ENCODE results near the gene SBNO2.

SBNO2 gene

DNA sequence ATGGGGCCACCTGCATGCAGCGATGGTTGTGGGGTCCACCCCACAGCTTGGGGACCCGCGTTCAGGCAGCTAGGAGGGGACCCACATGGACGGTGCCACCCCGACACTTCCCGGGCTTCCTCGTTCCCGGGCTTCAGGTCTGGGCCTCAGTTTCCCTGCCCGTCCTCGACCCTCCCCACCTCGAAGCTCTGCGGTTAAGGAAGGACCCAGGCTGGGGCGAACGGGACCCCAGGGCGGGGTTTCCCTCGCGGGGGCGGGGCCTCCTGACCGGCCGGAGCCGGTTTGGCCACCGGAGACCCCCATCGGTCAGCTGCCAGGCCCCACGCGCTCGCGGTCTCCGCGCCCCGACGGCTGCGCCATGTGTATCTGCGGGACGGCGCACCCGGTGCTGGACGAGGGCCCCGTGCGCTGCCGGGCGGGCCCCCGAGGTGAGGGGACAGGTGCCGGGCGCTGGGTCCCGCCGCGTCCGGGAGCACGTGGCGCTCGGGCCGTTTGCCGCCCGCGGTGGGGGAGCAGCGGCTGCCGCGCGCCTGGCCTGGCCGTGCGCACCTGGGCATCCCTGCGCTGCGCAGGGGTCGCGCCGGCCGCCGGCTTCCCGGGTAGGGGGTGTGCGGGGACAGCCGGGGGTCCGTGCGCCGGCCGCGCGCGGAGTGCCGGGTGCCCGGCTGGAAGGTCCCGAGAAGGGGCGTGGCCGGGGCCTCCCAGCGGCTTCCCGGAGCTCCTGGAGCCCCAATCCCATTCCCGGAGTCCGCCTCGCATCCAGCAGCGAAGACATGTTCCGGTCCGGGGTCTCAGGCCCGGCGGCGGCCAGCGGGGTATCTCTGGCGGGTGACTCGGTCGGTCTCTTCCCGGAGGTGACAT lies 102.9 kb downstream of the SBNO2 start:
- H3K9me3 ChIP-seq (ENCODE audit: low read length): no peaks in the 10 kb centered on the region
- no peak overlapping the region for H3K9ac ChIP-seq (ENCODE audit: low read length)
- H3K36me3 ChIP-seq (ENCODE audit: insufficient read depth, low read length): no peaks in the 10 kb centered on the region
- H3K27ac ChIP-seq (ENCODE audit: low read depth, low read length): no peak overlapping the region
- no peak overlapping the region for H3K4me3 ChIP-seq (ENCODE audit: low read depth in 1 of 2, low read length in 2 of 2)
- H3K4me1 ChIP-seq (ENCODE audit: insufficient read depth, low read length): peaks cover 4% of the 10 kb centered on the region
- H3K27me3 ChIP-seq (ENCODE audit: control insufficient read depth in 1 of 2, insufficient read depth in 2 of 2, low read length in 2 of 2): peaks cover 28 to 65% of the 10 kb centered on the region in 2 donors

DNA sequence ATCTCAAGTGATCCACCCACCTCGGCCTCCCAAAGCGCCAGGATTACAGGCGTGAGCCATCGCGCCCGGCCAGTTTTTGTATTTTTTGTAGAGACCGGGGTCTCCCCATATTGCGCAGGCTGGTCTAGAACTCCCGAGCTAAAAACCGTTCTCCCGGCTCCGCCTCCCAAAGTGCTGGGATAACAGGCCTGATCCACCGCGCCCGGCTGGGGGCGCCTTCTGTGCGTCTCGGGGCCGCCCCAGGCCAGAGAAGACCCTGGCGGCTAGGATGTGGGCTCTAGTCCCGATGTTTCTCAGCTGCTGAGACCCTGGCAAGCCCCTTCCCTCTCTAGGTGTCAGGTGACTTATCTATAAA lies 103.5 kb downstream of the SBNO2 start:
- H3K4me1 ChIP-seq (ENCODE audit: insufficient read depth, low read length): peaks cover 4% of the 10 kb centered on the region
- no peaks in the 10 kb centered on the region for H3K36me3 ChIP-seq (ENCODE audit: insufficient read depth, low read length)
- no peak overlapping the region for H3K4me3 ChIP-seq (ENCODE audit: low read depth in 1 of 2, low read length in 2 of 2)
- no peaks in the 10 kb centered on the region for H3K9me3 ChIP-seq (ENCODE audit: low read length)
- peaks cover 34 to 71% of the 10 kb centered on the region in 2 donors for H3K27me3 ChIP-seq (ENCODE audit: control insufficient read depth in 1 of 2, insufficient read depth in 2 of 2, low read length in 2 of 2)
- no peak overlapping the region for H3K27ac ChIP-seq (ENCODE audit: low read depth, low read length)
- H3K9ac ChIP-seq (ENCODE audit: low read length): no peak overlapping the region

- Histone ChIP-seq H3K27ac (ENCODE audit: low read depth, low read length) (no peak overlapping the region), H3K4me3 (ENCODE audit: low read depth in 1 of 2, low read length in 2 of 2) (no peak overlapping the region), H3K9me3 (ENCODE audit: low read length) (no peaks in the 10 kb centered on the region), H3K4me1 (ENCODE audit: insufficient read depth, low read length) (peaks cover 4% of the 10 kb centered on the region), H3K9ac (ENCODE audit: low read length) (no peak overlapping the region), H3K36me3 (ENCODE audit: insufficient read depth, low read length) (no peaks in the 10 kb centered on the region), H3K27me3 (ENCODE audit: control insufficient read depth in 1 of 2, insufficient read depth in 2 of 2, low read length in 2 of 2) (peaks cover 39 to 85% of the 10 kb centered on the region in 2 donors)
These were observed 104.9 kb downstream of the SBNO2 start for GRCh38 chr19:1069009-1069779.

GRCh38 chr19:1068009-1069001 lies 105.8 kb downstream of the SBNO2 start:
- H3K27me3 ChIP-seq (ENCODE audit: control insufficient read depth in 1 of 2, insufficient read depth in 2 of 2, low read length in 2 of 2): peaks cover 39 to 93% of the 10 kb centered on the region in 2 donors
- no peaks in the 10 kb centered on the region for H3K9me3 ChIP-seq (ENCODE audit: low read length)
- H3K4me3 ChIP-seq (ENCODE audit: low read depth in 1 of 2, low read length in 2 of 2): no peak overlapping the region
- no peak overlapping the region for H3K9ac ChIP-seq (ENCODE audit: low read length)
- peak overlapping the region; percentile 34 for H3K27ac ChIP-seq (ENCODE audit: low read depth, low read length)
- H3K36me3 ChIP-seq (ENCODE audit: insufficient read depth, low read length): no peaks in the 10 kb centered on the region
- H3K4me1 ChIP-seq (ENCODE audit: insufficient read depth, low read length): peaks cover 4% of the 10 kb centered on the region

DNA sequence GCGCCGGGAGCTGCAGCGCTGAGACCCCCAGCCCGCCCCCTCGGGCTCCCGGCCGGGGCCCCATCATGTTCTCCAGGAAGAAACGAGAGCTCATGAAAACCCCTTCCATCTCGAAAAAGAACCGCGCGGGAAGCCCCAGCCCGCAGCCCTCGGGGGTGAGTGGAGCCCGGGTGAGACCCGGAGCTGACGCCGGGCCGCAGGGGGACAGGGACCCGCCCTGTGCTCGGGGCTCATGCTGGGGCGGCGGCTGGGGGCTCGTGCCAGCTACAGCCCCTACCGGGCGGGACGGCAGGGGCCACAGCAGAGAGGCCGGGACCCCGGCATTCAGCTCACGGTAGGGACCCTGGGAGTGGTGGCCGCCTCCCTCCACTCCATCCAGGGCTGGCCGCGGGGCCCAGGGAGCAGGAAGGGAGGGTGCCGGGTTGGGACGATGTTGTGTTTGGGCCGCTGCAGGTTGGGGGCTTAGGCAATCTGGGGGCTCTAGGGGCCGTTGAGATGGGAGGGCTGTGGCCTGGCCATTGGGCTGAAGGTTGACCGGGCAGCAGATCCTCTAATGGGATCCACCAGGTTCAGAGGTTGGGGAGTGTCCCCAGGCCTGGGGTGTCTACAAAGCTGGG lies 106.6 kb downstream of the SBNO2 start:
- no peaks in the 10 kb centered on the region for H3K9me3 ChIP-seq (ENCODE audit: low read length)
- H3K27ac ChIP-seq (ENCODE audit: low read depth, low read length): no peak overlapping the region
- peak overlapping the region in 1 of 2 donors; percentile 7 for H3K4me3 ChIP-seq (ENCODE audit: low read depth in 1 of 2, low read length in 2 of 2)
- H3K4me1 ChIP-seq (ENCODE audit: insufficient read depth, low read length): peaks cover 4% of the 10 kb centered on the region
- peaks cover 39 to 90% of the 10 kb centered on the region in 2 donors for H3K27me3 ChIP-seq (ENCODE audit: control insufficient read depth in 1 of 2, insufficient read depth in 2 of 2, low read length in 2 of 2)
- no peaks in the 10 kb centered on the region for H3K36me3 ChIP-seq (ENCODE audit: insufficient read depth, low read length)
- no peak overlapping the region for H3K9ac ChIP-seq (ENCODE audit: low read length)

DNA sequence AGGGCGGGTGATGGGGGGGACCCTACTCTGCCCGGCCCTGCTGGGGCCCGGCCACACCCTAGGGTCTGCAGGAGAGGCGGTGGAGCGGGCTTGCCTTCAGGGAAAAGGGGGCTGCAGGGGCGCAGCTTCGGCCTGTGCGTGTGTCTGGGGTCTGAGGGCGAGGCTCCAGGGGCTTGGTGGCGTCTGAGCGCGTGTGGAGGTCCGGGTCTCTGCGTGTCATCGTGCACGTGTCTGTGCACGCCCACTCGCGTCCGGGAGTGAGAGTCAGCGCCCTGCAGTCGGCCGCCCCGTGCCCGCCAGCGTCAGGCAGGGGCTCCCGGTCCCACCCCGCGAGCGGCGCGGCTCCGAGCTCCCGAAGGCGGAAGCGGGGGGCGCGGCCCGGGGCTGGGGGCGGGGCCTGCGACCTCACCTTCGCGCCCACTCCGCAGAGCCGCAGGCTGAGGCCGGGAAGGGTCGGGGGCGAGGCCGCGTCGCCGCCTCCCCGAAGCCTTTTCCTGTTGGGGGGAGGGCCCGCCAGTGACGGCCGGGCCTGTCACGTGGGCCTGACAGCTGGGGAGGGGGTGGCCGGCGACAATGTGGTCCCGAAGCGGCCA lies 107.2 kb downstream of the SBNO2 start, which contains the start of gene ARHGAP45:
Gene ARHGAP45 (plus strand): TSS at position 420 of the 593 bp plus-strand sequence. CDS start 239 bp downstream, outside the sequence.
- no peak within 1 kb of the TSS for H3K27ac ChIP-seq (ENCODE audit: low read depth, low read length)
- H3K27me3 ChIP-seq (ENCODE audit: control insufficient read depth in 1 of 2, insufficient read depth in 2 of 2, low read length in 2 of 2): peaks cover 39 to 84% of the 10 kb centered on the region in 2 donors
- no peak within 1 kb of the TSS for H3K9ac ChIP-seq (ENCODE audit: low read length)
- peak within 1 kb of the TSS in 1 of 2 donors; percentile 7 for H3K4me3 ChIP-seq (ENCODE audit: low read depth in 1 of 2, low read length in 2 of 2)
- no peaks in the 10 kb centered on the region for H3K36me3 ChIP-seq (ENCODE audit: insufficient read depth, low read length)
- H3K4me1 ChIP-seq (ENCODE audit: insufficient read depth, low read length): peaks cover 4% of the 10 kb centered on the region
- H3K9me3 ChIP-seq (ENCODE audit: low read length): no peaks in the 10 kb centered on the region

- no peaks in the 10 kb centered on the region for H3K4me1 ChIP-seq (ENCODE audit: insufficient read depth, low read length)
- H3K9me3 ChIP-seq (ENCODE audit: low read length): no peaks in the 10 kb centered on the region
- H3K27me3 ChIP-seq (ENCODE audit: control insufficient read depth in 1 of 2, insufficient read depth in 2 of 2, low read length in 2 of 2): peaks cover 39 to 79% of the 10 kb centered on the region in 2 donors
- no peak overlapping the region for H3K27ac ChIP-seq (ENCODE audit: low read depth, low read length)
- no peaks in the 10 kb centered on the region for H3K36me3 ChIP-seq (ENCODE audit: insufficient read depth, low read length)
- no peak overlapping the region for H3K9ac ChIP-seq (ENCODE audit: low read length)
- no peak overlapping the region for H3K4me3 ChIP-seq (ENCODE audit: low read depth in 1 of 2, low read length in 2 of 2)
These were observed 107.8 kb downstream of the SBNO2 start for GRCh38 chr19:1066251-1066747.

GRCh38 chr19:1065606-1066109 lies 108.4 kb downstream of the SBNO2 start:
- H3K27ac ChIP-seq (ENCODE audit: low read depth, low read length): no peak overlapping the region
- no peaks in the 10 kb centered on the region for H3K4me1 ChIP-seq (ENCODE audit: insufficient read depth, low read length)
- H3K9ac ChIP-seq (ENCODE audit: low read length): no peak overlapping the region
- H3K36me3 ChIP-seq (ENCODE audit: insufficient read depth, low read length): no peaks in the 10 kb centered on the region
- peaks cover 36 to 74% of the 10 kb centered on the region in 2 donors for H3K27me3 ChIP-seq (ENCODE audit: control insufficient read depth in 1 of 2, insufficient read depth in 2 of 2, low read length in 2 of 2)
- H3K9me3 ChIP-seq (ENCODE audit: low read length): no peaks in the 10 kb centered on the region
- no peak overlapping the region for H3K4me3 ChIP-seq (ENCODE audit: low read depth in 1 of 2, low read length in 2 of 2)

DNA sequence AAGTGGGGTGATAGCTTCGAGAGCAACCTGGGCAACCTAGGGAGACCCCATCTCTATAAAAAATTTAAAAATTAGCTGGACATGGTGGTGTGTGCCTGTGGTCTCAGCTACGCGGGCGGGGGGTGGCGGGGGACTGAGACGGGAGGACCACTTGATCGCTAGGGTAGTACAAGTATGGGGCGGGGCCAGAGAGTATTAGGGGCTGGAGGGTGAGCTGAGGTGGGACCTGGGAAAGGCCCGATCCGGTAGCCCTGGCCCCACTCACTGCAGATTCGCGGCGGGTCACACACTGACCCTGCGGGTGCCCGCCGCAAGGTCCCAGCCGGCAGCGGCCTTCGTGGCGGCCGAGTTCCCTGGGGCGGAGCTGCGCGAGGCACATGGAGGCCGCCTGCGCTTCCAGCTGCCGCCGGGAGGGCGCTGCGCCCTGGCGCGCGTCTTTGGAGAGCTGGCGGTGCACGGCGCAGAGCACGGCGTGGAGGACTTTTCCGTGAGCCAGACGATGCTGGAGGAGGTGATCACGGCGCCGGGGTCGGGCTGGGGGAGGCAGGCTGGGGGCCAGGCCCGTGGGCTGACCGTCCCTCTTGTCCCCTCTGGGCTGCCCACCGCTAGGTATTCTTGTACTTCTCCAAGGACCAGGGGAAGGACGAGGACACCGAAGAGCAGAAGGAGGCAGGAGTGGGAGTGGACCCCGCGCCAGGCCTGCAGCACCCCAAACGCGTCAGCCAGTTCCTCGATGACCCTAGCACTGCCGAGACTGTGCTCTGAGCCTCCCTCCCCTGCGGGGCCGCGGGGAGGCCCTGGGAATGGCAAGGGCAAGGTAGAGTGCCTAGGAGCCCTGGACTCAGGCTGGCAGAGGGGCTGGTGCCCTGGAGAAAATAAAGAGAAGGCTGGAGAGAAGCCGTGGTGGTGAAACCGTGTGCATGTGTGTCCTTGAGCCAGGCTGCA lies 109.1 kb downstream of the SBNO2 start:
- Histone ChIP-seq H3K9me3 (ENCODE audit: low read length) (no peaks in the 10 kb centered on the region), H3K4me3 (ENCODE audit: low read depth in 1 of 2, low read length in 2 of 2) (no peak overlapping the region), H3K27me3 (ENCODE audit: control insufficient read depth in 1 of 2, insufficient read depth in 2 of 2, low read length in 2 of 2) (peaks cover 33 to 66% of the 10 kb centered on the region in 2 donors), H3K36me3 (ENCODE audit: insufficient read depth, low read length) (no peaks in the 10 kb centered on the region), H3K4me1 (ENCODE audit: insufficient read depth, low read length) (no peaks in the 10 kb centered on the region), H3K9ac (ENCODE audit: low read length) (no peak overlapping the region), H3K27ac (ENCODE audit: low read depth, low read length) (no peak overlapping the region)
